Neural cell (in vitro differentiated cells): ENCODE results near the gene DGKZ.

Experiments
- EZH2 ChIP-seq: fragments of 200-600, 300-800 bp; shearing (Covaris generic), sonication (generic); IDR thresholded peaks from 2 replicates; pipeline ENCODE4 v1.6.1; 2014; ENCODE audit warnings: antibody characterized with exemption, low read length, borderline replicate concordance, mild to moderate bottlenecking; ENCODE audit not compliant: insufficient read depth, poor library complexity, severe bottlenecking
- MXI1 ChIP-seq: fragments of 450-650 bp; conservative IDR thresholded peaks from 2 replicates; pipeline ENCODE4 v1.6.1; 2014; ENCODE audit warnings: antibody characterized with exemption, mild to moderate bottlenecking; ENCODE audit not compliant: poor library complexity, severe bottlenecking
- SMC3 ChIP-seq: fragments of 450-650 bp; conservative IDR thresholded peaks from 2 replicates; pipeline ENCODE4 v1.6.1; 2014; ENCODE audit warnings: antibody characterized with exemption, mild to moderate bottlenecking, moderate library complexity; ENCODE audit not compliant: poor library complexity
- TF ChIP-seq, protein P1 (sequence below): fragments of 450-650 bp; IDR thresholded peaks from 2 replicates; pipeline ENCODE4 v1.5.1; 2014; ENCODE audit warnings: antibody characterized with exemption, mild to moderate bottlenecking, moderate library complexity; ENCODE audit not compliant: poor library complexity, severe bottlenecking

DNA sequence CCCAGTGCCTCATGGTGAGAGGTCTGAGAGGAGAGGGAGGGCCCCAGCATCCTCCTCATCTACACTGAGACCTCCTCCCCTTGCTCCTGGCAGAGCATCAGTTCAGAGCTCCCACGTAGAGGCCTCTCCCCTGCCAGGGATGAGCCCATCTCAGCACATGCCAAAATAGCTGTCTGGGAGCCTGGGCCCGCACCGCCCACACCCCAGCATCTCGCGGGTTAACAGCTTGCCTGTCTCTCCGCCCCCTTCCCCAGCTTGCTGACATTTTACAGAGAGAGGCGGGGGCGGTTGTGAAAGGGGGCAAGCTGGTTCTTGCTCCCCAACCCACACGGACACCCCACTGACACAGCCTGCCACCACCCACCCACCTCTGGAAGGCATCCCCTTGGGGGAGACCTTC is 6.4 kb downstream of the DGKZ start:
- TF ChIP-seq, protein P1, sequence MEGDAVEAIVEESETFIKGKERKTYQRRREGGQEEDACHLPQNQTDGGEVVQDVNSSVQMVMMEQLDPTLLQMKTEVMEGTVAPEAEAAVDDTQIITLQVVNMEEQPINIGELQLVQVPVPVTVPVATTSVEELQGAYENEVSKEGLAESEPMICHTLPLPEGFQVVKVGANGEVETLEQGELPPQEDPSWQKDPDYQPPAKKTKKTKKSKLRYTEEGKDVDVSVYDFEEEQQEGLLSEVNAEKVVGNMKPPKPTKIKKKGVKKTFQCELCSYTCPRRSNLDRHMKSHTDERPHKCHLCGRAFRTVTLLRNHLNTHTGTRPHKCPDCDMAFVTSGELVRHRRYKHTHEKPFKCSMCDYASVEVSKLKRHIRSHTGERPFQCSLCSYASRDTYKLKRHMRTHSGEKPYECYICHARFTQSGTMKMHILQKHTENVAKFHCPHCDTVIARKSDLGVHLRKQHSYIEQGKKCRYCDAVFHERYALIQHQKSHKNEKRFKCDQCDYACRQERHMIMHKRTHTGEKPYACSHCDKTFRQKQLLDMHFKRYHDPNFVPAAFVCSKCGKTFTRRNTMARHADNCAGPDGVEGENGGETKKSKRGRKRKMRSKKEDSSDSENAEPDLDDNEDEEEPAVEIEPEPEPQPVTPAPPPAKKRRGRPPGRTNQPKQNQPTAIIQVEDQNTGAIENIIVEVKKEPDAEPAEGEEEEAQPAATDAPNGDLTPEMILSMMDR, result no peak
- TF ChIP-seq EZH2 (no peak), MXI1 (no peak), SMC3 (no peak)
